ENCODE results near the gene CCKAR.

Gene CCKAR

DNA sequence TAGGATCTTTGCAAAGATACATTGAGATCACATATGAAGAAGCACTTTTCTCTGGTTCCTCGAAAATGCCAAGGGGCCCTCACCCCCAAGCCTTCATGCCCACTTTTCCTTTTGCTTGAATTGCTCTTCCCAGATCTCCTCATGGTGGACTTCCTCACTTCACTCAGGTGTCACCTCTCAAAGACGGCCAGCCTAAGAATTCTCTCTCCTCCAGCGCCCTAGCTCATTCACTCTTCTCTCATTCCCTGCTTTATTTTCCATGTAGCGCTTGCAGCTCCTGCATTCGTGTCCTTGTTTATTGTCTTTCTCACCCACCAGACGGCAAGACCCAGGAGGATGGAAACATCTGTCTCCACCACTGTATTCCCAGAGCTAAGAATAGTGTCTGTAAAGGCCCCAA lies 32.9 kb downstream of the CCKAR start:
- no peak for DNase-seq

DNA sequence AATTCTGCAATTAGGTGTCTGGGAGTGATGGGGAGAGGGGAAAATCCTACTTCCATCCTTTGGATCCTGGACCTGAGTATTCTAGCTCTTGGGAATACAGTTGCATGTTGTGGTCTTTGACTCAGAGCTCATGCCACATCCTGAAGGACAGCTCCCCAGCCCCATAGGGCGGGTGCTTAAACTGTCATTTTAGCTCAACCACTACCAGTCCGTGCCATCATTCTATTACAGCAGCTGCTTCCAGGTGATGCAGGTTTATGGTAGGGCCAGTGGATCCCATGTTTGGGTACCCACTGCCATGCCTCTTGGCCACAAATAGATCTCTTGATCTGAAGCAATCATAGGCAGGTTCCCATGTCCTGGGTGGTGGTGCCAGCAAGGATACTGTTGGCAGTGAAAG lies 34.7 kb downstream of the CCKAR start:
- no peak for DNase-seq

GRCh38 chr4:26454961-26455360 lies 35.3 kb downstream of the CCKAR start:
- DNase-seq: no peak

DNA sequence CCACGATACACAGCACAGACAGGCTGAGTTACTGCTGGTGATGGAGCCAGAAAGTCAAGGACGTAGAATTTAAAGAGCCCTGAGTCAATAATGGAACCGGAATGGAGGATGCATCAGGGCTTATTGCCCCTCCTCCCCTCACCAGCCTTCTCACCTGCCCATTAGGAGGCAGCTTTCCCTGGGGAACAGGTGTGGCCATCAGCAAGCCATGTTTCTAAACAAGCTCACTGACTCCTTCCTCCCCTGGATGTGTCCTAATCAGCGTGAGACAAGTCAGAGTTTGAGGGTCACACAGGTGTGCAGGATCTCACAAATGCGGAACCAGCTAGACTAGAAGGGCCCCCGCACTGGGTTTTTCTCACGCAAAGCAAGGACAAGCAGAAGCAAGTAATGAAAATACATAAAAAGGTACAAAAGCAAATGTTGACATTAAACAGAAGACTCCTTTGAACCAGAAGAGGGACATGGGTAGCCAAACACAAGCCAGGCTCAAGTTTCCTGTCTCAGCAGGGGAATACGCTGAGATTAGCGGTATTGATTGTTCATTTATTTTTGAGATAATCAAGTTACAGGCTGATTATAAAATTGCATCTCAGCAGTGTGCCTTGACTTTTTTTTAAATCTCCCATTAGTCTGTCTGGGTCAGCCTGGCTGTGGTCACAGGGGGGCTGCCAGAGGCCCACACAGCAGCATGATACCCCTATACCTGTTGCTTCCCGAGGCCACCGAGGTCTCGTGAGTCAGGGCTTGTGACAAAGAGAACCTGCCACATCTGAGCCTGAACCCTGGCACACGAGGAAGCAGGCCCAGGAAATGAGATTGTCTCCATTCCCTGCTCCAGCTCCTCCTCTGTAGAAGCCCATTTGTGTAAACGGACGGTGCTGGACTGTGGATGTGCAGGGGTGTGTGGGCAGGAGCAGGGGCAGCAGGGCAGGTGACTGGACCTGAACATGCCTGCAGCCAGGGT lies 37.4 kb downstream of the CCKAR start:
- no peak for DNase-seq

GRCh38 chr4:26451597-26451996 lies 38.7 kb downstream of the CCKAR start:
- DNase-seq: no peak

GRCh38 chr4:26450418-26450817 lies 39.9 kb downstream of the CCKAR start:
- no peak for DNase-seq

GRCh38 chr4:26447378-26447777 lies 42.9 kb downstream of the CCKAR start:
- no peak for DNase-seq

DNA sequence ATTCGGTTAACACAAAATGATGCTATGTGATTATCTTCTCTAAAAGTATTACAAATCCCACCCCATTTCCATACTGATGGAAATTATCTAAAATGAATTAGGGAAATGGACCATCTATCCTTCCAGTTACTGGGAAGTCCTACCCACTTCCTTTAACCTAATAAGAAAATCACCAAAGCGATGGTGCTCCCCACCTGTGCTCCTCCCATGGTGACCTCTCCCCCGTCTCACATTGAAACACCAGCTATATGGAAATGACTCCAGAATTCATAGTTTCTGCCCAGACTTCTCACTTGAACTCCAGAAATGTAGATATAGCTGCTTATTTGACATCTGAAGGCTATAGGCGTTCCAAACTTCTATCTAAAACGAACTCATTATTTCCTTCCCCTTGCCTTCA lies 48.5 kb downstream of the CCKAR start:
- DNase-seq: no peak

- no peak for DNase-seq
Measured at GRCh38 chr4:26441102-26441501, 49.2 kb downstream of the CCKAR start.

DNA sequence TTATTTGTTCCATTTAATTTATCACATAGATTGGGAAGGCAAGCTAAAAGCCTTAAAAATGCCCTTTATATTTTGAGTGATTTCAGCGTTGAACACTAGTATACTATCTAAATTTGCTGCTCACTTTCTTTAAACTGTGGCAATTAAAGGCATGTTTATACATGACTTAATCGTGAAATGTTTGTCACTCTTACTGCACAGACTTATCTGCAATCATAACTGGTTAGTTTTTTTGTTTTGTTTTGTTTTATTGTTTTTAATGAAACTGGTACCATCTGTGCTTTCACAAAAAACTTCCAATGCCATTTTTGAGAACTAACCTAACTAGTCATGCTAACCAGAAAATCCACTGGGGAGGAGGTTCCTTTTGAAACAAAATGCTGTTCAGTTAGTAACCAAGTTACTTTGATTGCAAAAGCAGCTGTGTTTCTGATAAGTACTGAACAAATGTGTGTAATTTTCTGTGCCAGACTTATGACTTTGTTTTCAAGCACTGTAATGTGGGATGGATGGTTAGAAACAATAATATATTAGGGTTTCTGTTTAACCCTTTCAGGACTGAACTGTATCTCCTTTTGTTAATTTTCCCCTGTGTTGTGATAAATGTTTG lies 56.1 kb downstream of the CCKAR start:
- no peak for DNase-seq

- DNase-seq: no peak
Measured at GRCh38 chr4:26433556-26433955, 56.7 kb downstream of the CCKAR start.

DNA sequence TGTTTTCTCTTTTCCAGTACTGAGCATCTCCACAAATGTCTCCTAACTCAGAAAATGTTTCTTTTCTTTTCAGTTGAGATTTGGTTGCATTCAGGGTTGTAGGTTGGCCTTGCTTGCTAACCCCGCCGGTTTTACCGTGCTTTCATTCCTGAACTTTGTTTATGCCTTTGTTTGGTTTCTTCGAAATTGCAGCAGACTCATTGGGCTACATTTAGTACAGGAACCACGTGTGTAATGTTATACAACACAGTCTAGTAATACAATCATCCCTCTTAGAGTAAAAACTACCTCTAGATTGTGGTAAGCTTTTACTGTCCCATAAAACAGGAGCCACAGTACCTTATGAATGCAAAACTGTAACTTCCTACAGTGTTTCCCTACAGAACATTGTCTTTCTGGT lies 57.9 kb downstream of the CCKAR start:
- no peak for DNase-seq

- no peak for DNase-seq
Measured at GRCh38 chr4:26431461-26432180, 58.7 kb downstream of the CCKAR start.

All from NCI-H446 (cell line).